ENCODE measurements around the gene GLIS1. TPM values are rescaled to one million over a fixed set of nuclear protein-coding genes. Genes with fewer than 3 reads are reported as not detected.

The GLIS1 gene
- total and polyA plus RNA-seq, 8 donors: 0.06 to 0.26 (median 0.13) TPM; not detected in 4

DNA sequence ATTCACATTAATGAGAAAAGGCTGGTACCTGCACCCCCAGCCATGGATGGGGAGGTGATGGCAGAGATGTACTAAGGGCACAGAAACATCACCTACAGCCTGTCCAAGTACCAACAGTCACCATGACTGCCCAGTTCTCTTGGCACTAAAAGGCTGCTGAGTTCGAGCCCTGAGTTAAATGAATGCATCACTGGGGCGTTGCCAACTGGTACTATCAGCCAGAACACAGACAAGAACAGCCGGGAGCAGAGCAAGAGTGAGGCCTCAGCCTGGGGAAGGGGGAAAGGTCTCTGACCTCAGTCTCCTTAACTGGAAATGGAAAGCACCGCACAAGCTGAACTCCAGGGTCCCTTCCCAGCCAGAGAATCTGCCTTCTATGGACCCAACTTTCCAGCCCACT, 60.5 kb downstream of the GLIS1 start:
- DNase-seq (no peak), FAIRE-seq (no peak), ATAC-seq (no peak)
- no peaks in the 10 kb centered on the region for H3K9me3 ChIP-seq
- no peak overlapping the region for H3K27ac ChIP-seq
- no peaks in the 10 kb centered on the region for H3K27me3 ChIP-seq
- TF ChIP-seq, protein P1, sequence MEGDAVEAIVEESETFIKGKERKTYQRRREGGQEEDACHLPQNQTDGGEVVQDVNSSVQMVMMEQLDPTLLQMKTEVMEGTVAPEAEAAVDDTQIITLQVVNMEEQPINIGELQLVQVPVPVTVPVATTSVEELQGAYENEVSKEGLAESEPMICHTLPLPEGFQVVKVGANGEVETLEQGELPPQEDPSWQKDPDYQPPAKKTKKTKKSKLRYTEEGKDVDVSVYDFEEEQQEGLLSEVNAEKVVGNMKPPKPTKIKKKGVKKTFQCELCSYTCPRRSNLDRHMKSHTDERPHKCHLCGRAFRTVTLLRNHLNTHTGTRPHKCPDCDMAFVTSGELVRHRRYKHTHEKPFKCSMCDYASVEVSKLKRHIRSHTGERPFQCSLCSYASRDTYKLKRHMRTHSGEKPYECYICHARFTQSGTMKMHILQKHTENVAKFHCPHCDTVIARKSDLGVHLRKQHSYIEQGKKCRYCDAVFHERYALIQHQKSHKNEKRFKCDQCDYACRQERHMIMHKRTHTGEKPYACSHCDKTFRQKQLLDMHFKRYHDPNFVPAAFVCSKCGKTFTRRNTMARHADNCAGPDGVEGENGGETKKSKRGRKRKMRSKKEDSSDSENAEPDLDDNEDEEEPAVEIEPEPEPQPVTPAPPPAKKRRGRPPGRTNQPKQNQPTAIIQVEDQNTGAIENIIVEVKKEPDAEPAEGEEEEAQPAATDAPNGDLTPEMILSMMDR (IDR thresholded peaks at IDR 0.05): no peak
- H3K36me3 ChIP-seq: no peaks in the 10 kb centered on the region
- H3K4me1 ChIP-seq: no peaks in the 10 kb centered on the region
- intact Hi-C loops (cut with DNase I): no loop called here
- WGBS, 2 donors: 58 to 61% methylated on average over 4 of the region's 4 CpGs
- no peak overlapping the region for H3K4me3 ChIP-seq

DNA sequence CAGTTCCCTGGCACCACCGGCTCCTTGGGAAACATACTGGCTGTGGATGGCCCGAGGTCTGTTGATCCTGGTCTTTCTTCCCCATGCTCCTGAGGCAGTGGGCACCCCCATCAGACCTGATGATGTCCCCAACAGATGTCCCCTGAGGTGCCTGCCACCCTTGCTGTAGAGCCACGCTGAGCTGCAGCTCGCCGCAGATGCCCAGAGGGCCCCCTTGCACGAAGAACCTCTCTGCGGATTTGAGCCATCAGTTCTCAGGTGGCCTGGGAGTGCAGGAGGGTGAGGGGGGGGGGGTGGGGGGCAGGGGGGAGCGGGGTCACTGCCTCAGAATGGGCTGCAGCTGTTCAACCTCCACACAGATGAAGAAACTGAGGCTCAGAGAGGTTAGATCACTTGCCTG, 60.9 kb downstream of the GLIS1 start:
- Histone ChIP-seq H3K36me3 (no peaks in the 10 kb centered on the region), H3K4me1 (no peaks in the 10 kb centered on the region), H3K27ac (no peak overlapping the region), H3K27me3 (no peaks in the 10 kb centered on the region), H3K9me3 (no peaks in the 10 kb centered on the region), H3K4me3 (no peak overlapping the region)
- ATAC-seq (no peak), FAIRE-seq (no peak), DNase-seq (peak in 1 of 6 donors; percentile 14)
- intact Hi-C loops (cut with DNase I): no loop called here
- TF ChIP-seq, protein P1 (IDR thresholded peaks at IDR 0.05): no peak
- WGBS, 2 donors: 78 to 92% methylated on average over 7 to 8 of the region's 8 CpGs

DNA sequence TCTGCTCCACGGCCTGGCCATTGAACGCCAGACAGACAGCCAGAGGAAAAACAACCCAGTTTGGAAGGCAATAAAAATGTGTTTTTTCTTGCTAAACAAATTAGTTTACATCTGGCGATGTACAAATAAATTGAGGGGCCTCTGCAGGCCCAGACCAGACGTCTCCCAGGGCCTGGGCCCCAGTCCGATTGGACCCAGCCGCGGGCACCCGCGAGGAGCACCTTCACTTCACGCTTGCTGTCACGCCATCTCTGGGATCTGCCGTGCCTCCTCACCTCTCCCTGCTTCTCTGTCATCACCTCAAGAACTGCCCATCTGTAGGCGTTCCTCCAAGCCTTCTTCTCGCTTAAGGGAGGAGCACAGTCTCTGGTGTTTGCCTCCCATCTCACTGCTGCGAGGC, 61.5 kb downstream of the GLIS1 start:
- Histone ChIP-seq H3K9me3 (no peaks in the 10 kb centered on the region), H3K4me1 (no peaks in the 10 kb centered on the region), H3K4me3 (no peak overlapping the region), H3K36me3 (no peaks in the 10 kb centered on the region), H3K27ac (no peak overlapping the region), H3K27me3 (no peaks in the 10 kb centered on the region)
- 87 to 91% methylated on average over 15 of the region's 15 CpGs for WGBS, 2 donors
- no peak for FAIRE-seq
- TF ChIP-seq, protein P1 (IDR thresholded peaks at IDR 0.05): no peak
- ATAC-seq: no peak
- intact Hi-C loops (cut with DNase I): no loop called here
- DNase-seq: peak in 1 of 6 donors; percentile 28

DNA sequence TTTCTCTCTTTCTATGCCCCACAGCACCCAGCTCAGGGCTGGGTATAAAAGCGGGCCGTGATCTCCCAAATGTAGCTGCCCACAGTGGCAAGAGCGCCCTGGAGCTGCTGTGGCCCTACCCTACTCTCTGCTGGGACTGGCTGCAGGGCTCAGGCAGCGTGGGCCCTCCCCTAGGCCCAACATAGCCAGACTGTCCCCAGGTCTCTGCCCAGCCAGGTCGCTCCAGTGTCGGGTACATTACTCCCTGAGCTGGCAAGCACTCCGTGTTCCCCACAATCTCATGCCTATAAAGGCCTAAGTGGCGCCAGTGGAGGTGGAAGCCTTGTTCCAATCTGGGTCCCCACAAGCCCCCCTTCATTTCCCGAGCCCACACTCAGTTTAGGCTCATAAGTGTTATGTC, 66.2 kb downstream of the GLIS1 start:
- ATAC-seq: no peak
- H3K27me3 ChIP-seq: no peaks in the 10 kb centered on the region
- TF ChIP-seq, protein P1 (IDR thresholded peaks at IDR 0.05): no peak
- no peak overlapping the region for H3K27ac ChIP-seq
- no peak for FAIRE-seq
- intact Hi-C loops (cut with DNase I): no loop called here
- H3K4me3 ChIP-seq: no peak overlapping the region
- WGBS, 2 donors: 89% methylated on average over 9 of the region's 9 CpGs
- H3K36me3 ChIP-seq: no peaks in the 10 kb centered on the region
- no peaks in the 10 kb centered on the region for H3K4me1 ChIP-seq
- DNase-seq: peak in 1 of 6 donors; percentile 20
- no peaks in the 10 kb centered on the region for H3K9me3 ChIP-seq

DNA sequence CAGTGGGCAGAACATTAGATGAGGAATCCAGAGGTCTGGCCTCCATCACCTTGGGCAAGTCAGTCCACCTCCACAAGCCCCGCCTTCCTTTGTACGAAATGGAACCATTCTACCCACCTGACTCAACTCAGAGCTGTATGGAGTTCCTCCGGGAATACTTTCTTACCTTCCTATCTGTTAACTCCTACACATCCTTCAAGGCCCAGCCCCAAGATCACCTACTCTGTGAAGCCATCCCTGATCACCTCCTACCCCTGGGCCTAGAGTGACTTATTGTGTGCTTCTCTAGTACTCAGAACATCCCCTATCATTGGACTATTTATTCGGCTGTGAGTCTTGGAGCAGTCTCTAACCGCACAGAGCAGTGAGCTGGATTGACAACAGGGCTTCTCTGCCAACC, 66.7 kb downstream of the GLIS1 start:
- Histone ChIP-seq H3K4me3 (no peak overlapping the region), H3K27ac (no peak overlapping the region), H3K4me1 (no peaks in the 10 kb centered on the region), H3K36me3 (no peaks in the 10 kb centered on the region), H3K9me3 (no peaks in the 10 kb centered on the region), H3K27me3 (no peaks in the 10 kb centered on the region)
- ATAC-seq (no peak), DNase-seq (no peak), FAIRE-seq (no peak)
- intact Hi-C loops (cut with DNase I): no loop called here
- TF ChIP-seq, protein P1 (IDR thresholded peaks at IDR 0.05): no peak
- 88 to 94% methylated on average over 5 of the region's 5 CpGs for WGBS, 2 donors
